Heart right ventricle (tissue), 16 donors: ENCODE measurements around the gene KRT80. TPM values are rescaled to one million over a fixed set of nuclear protein-coding genes. Genes with fewer than 3 reads are reported as not detected.
A peak's percentile ranks its signal among the peaks of the same experiment; 100 is the strongest.

Experiments used
- ATAC-seq, 8 donors: fragments of 200-7000 bp; cut with Tn5 transposase; one replicate each; pipeline ENCODE4 v1.9.1; 2020; ENCODE audit warnings: mild to moderate bottlenecking in 8 of 8, moderate library complexity in 8 of 8, moderate number of reproducible peaks in 1 of 8
- DNase-seq, 2 donors: peaks; one replicate each; pipeline ENCODE4 v3.0.0-alpha.2; 2020
- H3K27ac ChIP-seq, 10 donors: fragments of 200-600 bp; sonication (generic) in 2 of 10; one replicate each; pipeline versions ENCODE4 v1.5.0 to v1.8.0; 2020 to 2022; ENCODE audit warnings: mild to moderate bottlenecking in 3 of 10
- H3K27me3 ChIP-seq, 7 donors: fragments of 200-600 bp; one replicate each; pipeline ENCODE4 v1.8.0; 2021 to 2022; ENCODE audit warnings: mild to moderate bottlenecking in 2 of 7
- H3K36me3 ChIP-seq, 9 donors: fragments of 200-600 bp; sonication (generic) in 1 of 9; one replicate each; pipeline versions ENCODE4 v1.5.0 to v1.8.0; 2020 to 2022; ENCODE audit warnings: mild to moderate bottlenecking in 2 of 9
- H3K4me1 ChIP-seq, 9 donors: fragments of 200-600 bp; sonication (generic) in 1 of 9; one replicate each; pipeline versions ENCODE4 v1.5.0 to v1.8.0; 2020 to 2022; ENCODE audit warnings: mild to moderate bottlenecking in 4 of 9
- H3K4me3 ChIP-seq, 10 donors: fragments of 200-600 bp; sonication (generic) in 2 of 10; one replicate each; pipeline versions ENCODE4 v1.5.0 to v1.8.0; 2020 to 2022; ENCODE audit warnings: mild to moderate bottlenecking in 7 of 10, moderate library complexity in 2 of 10
- H3K9me3 ChIP-seq, 11 donors: fragments of 200-600 bp in 10 of 11; sonication (generic) in 2 of 11; one replicate each; pipeline versions ENCODE4 v1.5.0 to v1.8.0; 2013 to 2022; ENCODE audit warnings: mild to moderate bottlenecking in 2 of 11, control low read depth in 1 of 11, moderate library complexity in 1 of 11
- WGBS, 2 donors: extraction: QIAGEN DNeasy Blood & Tissue Kit; methylation state at CpG; one replicate each; pipeline ENCODE4 v1.1.7; 2013; ENCODE audit warnings: inconsistent platforms in 1 of 2; 5-methylcytosine and 5-hydroxymethylcytosine counted together
- intact Hi-C, 10 donors: fragments of 100-400 bp; cut with DNase I; formaldehyde crosslinking; loops; one replicate each; pipeline versions ENCODE4 v1.11.1 to v1.14.2; 2022
- polyA plus RNA-seq, 2 donors: library from polyadenylated mRNA; stranded (reverse); fragments of 200-250 nt; gene quantifications; one replicate each; pipeline ENCODE4 v1.2.3, GENCODE V29; 2013
- total RNA-seq, 10 donors: library from RNA; stranded (reverse); fragmentation: NEBNext Ultra II Directional in 3 of 10; extraction: Animal tissue kit (Norgen Biotek cat#: 25700) in 3 of 10; gene quantifications; one replicate each; pipeline versions ENCODE4 v1.2.1 to v1.2.4, GENCODE V29; 2021 to 2023
- TF ChIP-seq, protein P1 (sequence below), 9 donors: fragments of 200-600 bp; sonication (generic) in 2 of 9; IDR thresholded peaks; one replicate each; pipeline versions ENCODE4 v1.5.0 to v1.8.0; 2021 to 2022; ENCODE audit warnings: antibody characterized with exemption in 9 of 9, mild to moderate bottlenecking in 5 of 9, moderate library complexity in 1 of 9
- donor health status: Arrhythmogenic right ventricular cardiomyopathy.
- donor health status: ischemic (EF 13 %, LVEDD 7.1; RV severe dilation, severe dysfunction).
- donor health status: healthy with polysubstance abuse.
- donor health status: DM: no; HTN: yes; CAD: no.
- donor health status: DM: no; HTN: no; CAD: no.
- donor health status: ischemic (EF 25% LVEDD 6.9; RV normal size, moderate dysfunction).
- donor health status: ischemic (EF 25% LVEDD 5.7; RV mildly dilated, moderate dysfunction).
- donor health status: healthy.
- donor health status: DM: yes; HTN: yes; CAD: no.
- donor health status: Ischemic cardiomyopathy.
- donor health status: ischemic (EF 35%, LVEDD 5.7; RV mildly dilated, moderate dysfunction).
- donor health status: nonischemic (EF 11% LVEDD 7.7; RV severe dilation, severe dysfunction).
- donor health status: DM: yes; HTN: yes; CAD: no.
- donor health status: PGD.
- donor health status: ischemic (EF 29% LVEDD 5.4; RV normal size, mild dysfunction).
- donor health status: nonischemic (EF 23%, LVEDD 6.1; RV moderate dilation, normal function).

KRT80 gene
- total and polyA plus RNA-seq, 12 donors = 0.07 to 0.79 (median 0.16) TPM; not detected in 1

DNA sequence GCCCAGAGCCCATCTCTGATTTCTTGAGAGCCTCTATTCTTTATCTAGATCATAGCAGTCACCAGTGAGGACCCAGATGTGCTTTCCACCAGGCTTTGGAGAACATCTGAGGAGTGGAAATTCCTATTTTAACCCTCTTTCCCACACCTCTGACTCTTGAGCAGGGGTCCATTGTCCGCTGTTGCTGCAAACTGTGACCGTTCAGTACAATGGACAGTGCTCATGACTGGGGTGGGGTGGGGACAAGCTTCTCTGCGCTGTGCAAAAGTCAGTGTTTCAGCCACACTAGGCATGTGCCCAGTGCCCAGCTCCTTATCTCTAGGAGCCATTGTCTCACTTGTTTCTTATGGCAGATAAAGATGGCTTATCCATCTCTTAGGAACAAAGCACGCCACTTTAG lies 24.3 kb upstream of the KRT80 start:
- TF ChIP-seq, protein P1, sequence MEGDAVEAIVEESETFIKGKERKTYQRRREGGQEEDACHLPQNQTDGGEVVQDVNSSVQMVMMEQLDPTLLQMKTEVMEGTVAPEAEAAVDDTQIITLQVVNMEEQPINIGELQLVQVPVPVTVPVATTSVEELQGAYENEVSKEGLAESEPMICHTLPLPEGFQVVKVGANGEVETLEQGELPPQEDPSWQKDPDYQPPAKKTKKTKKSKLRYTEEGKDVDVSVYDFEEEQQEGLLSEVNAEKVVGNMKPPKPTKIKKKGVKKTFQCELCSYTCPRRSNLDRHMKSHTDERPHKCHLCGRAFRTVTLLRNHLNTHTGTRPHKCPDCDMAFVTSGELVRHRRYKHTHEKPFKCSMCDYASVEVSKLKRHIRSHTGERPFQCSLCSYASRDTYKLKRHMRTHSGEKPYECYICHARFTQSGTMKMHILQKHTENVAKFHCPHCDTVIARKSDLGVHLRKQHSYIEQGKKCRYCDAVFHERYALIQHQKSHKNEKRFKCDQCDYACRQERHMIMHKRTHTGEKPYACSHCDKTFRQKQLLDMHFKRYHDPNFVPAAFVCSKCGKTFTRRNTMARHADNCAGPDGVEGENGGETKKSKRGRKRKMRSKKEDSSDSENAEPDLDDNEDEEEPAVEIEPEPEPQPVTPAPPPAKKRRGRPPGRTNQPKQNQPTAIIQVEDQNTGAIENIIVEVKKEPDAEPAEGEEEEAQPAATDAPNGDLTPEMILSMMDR (IDR thresholded peaks at IDR 0.05) = no peak
- Histone ChIP-seq H3K36me3 (no peaks in the 10 kb centered on the region), H3K4me3 (no peak overlapping the region), H3K9me3 (no peaks in the 10 kb centered on the region), H3K27me3 (peaks cover 0 to 17% (median 6%) of the 10 kb centered on the region in 7 donors), H3K27ac (no peak overlapping the region), H3K4me1 (peaks cover 0 to 33% (median 15%) of the 10 kb centered on the region in 9 donors)
- intact Hi-C loops = loop anchor here in 3 of 10 donors (5.0 to 10.0 kb wide), 3 partner anchors 59 to 661 kb away; partner anchors contain the start of gene KRT86 (in 1 of the 3)
- WGBS, 2 donors = 57 to 70% methylated on average over 4 of the region's 4 CpGs
- DNase-seq (no peak), ATAC-seq (no peak)

DNA sequence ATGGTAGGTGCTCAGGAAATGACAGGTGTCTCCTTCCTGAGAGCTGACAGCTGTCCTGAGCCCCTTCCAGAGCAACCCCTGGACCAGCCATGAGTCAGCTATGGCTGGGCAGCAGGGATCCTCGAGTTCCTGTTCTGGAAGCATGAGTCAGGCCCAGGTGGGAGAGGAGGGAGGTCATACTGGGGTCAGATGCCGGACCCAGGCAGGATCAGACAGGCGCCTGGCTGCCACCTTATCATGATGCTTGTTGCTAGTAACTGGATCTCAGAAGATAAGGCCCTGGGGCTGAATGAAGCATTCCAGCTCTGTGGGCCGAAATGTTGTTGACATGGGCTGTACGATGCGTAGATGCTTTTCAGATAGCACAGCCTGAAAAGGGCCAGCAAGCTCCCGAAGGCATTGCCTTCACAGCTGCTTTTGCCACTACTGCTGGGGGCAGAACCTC lies 23.8 kb upstream of the KRT80 start:
- TF ChIP-seq, protein P1 (IDR thresholded peaks at IDR 0.05) = no peak
- Histone ChIP-seq H3K4me3 (no peak overlapping the region), H3K9me3 (no peaks in the 10 kb centered on the region), H3K27me3 (peaks cover 0 to 17% (median under 1%) of the 10 kb centered on the region in 7 donors), H3K36me3 (no peaks in the 10 kb centered on the region), H3K27ac (no peak overlapping the region), H3K4me1 (peaks cover 0 to 37% (median 15%) of the 10 kb centered on the region in 9 donors)
- ATAC-seq (no peak), DNase-seq (no peak)
- 53 to 62% methylated on average over 7 of the region's 7 CpGs for WGBS, 2 donors
- intact Hi-C loops = loop anchor here in 3 of 10 donors (5.0 to 10.0 kb wide), 3 partner anchors 59 to 662 kb away; partner anchors contain the start of gene KRT86 (in 1 of the 3)

DNA sequence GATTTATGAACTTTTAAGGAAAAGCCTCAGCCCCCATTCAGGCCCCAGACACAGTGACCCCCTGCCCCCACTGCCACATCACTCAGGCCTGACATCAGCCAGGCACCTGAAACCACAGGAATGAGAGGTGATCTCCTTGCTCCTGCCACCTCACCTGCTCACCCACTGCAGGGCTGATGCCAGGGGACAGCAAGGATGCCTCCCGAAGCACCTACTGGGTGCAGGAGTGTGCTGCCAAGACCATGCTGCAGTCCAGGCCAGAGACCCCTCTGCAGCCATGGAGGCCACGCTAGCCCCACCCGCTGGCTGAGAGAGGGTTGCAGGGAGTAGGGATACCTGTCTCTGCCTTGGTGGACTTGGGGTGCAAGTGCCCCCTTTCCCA lies 22.6 kb upstream of the KRT80 start:
- WGBS, 2 donors = 70 to 79% methylated on average over 3 of the region's 3 CpGs
- peaks cover 0 to 39% (median 15%) of the 10 kb centered on the region in 9 donors for H3K4me1 ChIP-seq
- no peaks in the 10 kb centered on the region for H3K9me3 ChIP-seq
- TF ChIP-seq, protein P1 (IDR thresholded peaks at IDR 0.05) = peak in 2 of 9 donors; percentile 30 to 32
- no peaks in the 10 kb centered on the region for H3K36me3 ChIP-seq
- DNase-seq (no peak), ATAC-seq (no peak)
- no peak overlapping the region for H3K27ac ChIP-seq
- H3K4me3 ChIP-seq = no peak overlapping the region
- peaks cover 0 to 10% (median 0%) of the 10 kb centered on the region in 7 donors for H3K27me3 ChIP-seq
- intact Hi-C loops = loop anchor here in 2 of 10 donors (5.0 to 10.0 kb wide), 2 partner anchors 60 to 63 kb away; partner anchors contain the start of gene KRT86 (in 1 of the 2)

GRCh38 chr12:52213564-52214420 lies 22.0 kb upstream of the KRT80 start:
- peaks cover 0 to 10% (median 0%) of the 10 kb centered on the region in 7 donors for H3K27me3 ChIP-seq
- H3K9me3 ChIP-seq = no peaks in the 10 kb centered on the region
- ATAC-seq (peak; percentile 77 to 94 (median 88)), DNase-seq (peak; percentile 58 to 81)
- H3K4me3 ChIP-seq = no peak overlapping the region
- 32 to 35% methylated on average over 13 of the region's 13 CpGs for WGBS, 2 donors
- intact Hi-C loops = loop anchor here in 4 of 10 donors (2.0 to 10.0 kb wide), 3 partner anchors 57 to 64 kb away; partner anchors contain the start of gene KRT86 (in 1 of the 4)
- H3K36me3 ChIP-seq = no peaks in the 10 kb centered on the region
- TF ChIP-seq, protein P1 (IDR thresholded peaks at IDR 0.05) = peak; percentile 92 to 98 (median 96)
- H3K4me1 ChIP-seq = peaks cover 0 to 39% (median 16%) of the 10 kb centered on the region in 9 donors
- no peak overlapping the region for H3K27ac ChIP-seq
